Osteocyte (in vitro differentiated cells): ENCODE data around the gene RORC. TPM values are rescaled to one million over a fixed set of nuclear protein-coding genes. Genes with fewer than 3 reads are reported as not detected.

Experiments
- DNase-seq: peaks from one replicate; pipeline ENCODE4 v3.0.0; 2021; ENCODE audit warnings: mixed read lengths; ENCODE audit not compliant: unreplicated experiment; ENCODE audit errors: extremely low spot score
- H3K27ac Mint-ChIP-seq: one replicate; pipeline ENCODE4 v1.8.0; 2021; ENCODE audit warnings: mild to moderate bottlenecking, mixed read lengths; ENCODE audit not compliant: unreplicated experiment
- H3K27me3 Mint-ChIP-seq: one replicate; pipeline ENCODE4 v1.8.0; 2021; ENCODE audit warnings: mixed read lengths; ENCODE audit not compliant: unreplicated experiment
- H3K36me3 Mint-ChIP-seq: one replicate; pipeline ENCODE4 v1.8.0; 2021; ENCODE audit warnings: mixed read lengths; ENCODE audit not compliant: unreplicated experiment
- H3K4me1 Mint-ChIP-seq: one replicate; pipeline ENCODE4 v1.8.0; 2021; ENCODE audit warnings: mixed read lengths; ENCODE audit not compliant: unreplicated experiment
- H3K4me3 Mint-ChIP-seq: one replicate; pipeline ENCODE4 v1.8.0; 2021; ENCODE audit warnings: mild to moderate bottlenecking, moderate library complexity, mixed read lengths; ENCODE audit not compliant: unreplicated experiment
- H3K9me3 Mint-ChIP-seq: one replicate; pipeline ENCODE4 v1.8.0; 2021; ENCODE audit warnings: mixed read lengths; ENCODE audit not compliant: unreplicated experiment
- total RNA-seq: library from RNA; stranded (reverse); gene quantifications from 2 replicates; pipeline ENCODE4 v1.2.1, GENCODE V29; 2021
- TF ChIP-seq, protein P1 (sequence below): fragments of 200-600 bp; sonication (generic); IDR thresholded peaks from 2 replicates; pipeline ENCODE4 v1.5.0; 2021; ENCODE audit warnings: antibody characterized with exemption, mild to moderate bottlenecking, moderate library complexity

RORC gene
- total RNA-seq, 1 donor from 2014 or later = not detected

DNA sequence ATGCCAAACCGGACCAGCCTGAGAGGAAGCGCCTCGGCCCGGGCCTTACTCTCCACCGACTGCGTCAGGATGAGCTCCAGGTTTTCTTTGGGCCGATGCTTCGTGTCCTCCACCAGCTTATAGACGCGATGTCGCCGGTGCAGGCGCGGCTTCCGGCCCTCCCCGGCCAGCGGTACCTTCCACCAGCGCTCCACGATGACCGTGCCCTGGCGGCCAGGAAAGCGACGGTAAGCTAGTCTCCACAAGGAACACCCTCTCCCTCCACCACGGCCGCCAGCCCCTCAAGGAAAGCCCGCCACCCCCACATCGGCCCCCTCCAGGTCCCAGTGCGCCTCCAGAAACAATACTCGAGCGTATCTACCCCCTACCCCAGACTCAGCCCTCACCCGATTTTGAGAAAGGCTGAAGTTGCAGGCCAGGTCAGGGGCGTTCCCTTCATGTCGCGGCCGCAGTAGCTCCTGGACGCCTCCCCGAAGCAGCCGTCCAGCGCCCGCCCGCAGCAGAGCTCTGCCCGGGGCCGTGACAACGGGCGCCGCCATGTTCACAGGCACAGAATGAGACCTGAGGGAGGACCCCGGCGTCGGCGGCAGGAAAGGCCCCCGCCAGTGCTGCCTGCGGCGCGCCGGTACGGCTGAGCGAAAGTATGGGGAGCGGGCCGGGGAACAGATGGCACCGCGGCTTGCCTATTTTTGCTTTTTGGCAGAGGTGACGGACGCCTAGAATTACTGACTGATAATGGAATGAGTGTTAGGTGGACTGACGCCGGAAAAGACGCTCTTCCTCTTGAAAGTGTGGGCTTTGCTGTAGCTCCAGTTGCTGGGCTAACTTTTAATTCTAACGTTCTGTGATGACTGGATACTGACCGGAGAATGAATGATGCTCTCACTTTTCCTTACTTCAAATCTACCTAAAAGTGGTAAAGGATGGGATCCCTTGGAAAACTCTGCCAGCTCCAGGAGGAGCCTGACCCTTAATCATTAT is 68.4 kb downstream of the RORC start, which contains the start of gene MRPL9:
Gene MRPL9, minus strand, starts transcription at position 556 of the 981 bp plus-strand sequence. Its CDS starts 17 bp downstream, at position 539.
- TF ChIP-seq, protein P1, sequence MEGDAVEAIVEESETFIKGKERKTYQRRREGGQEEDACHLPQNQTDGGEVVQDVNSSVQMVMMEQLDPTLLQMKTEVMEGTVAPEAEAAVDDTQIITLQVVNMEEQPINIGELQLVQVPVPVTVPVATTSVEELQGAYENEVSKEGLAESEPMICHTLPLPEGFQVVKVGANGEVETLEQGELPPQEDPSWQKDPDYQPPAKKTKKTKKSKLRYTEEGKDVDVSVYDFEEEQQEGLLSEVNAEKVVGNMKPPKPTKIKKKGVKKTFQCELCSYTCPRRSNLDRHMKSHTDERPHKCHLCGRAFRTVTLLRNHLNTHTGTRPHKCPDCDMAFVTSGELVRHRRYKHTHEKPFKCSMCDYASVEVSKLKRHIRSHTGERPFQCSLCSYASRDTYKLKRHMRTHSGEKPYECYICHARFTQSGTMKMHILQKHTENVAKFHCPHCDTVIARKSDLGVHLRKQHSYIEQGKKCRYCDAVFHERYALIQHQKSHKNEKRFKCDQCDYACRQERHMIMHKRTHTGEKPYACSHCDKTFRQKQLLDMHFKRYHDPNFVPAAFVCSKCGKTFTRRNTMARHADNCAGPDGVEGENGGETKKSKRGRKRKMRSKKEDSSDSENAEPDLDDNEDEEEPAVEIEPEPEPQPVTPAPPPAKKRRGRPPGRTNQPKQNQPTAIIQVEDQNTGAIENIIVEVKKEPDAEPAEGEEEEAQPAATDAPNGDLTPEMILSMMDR = no peak
- Mint-ChIP-seq H3K27ac (peak within 1 kb of the TSS; percentile 94), H3K9me3 (no peaks in the 10 kb centered on the region), H3K27me3 (no peaks in the 10 kb centered on the region), H3K36me3 (peaks cover 17% of the 10 kb centered on the region), H3K4me3 (peak within 1 kb of the TSS; percentile 85), H3K4me1 (peaks cover 17% of the 10 kb centered on the region)
- peak; percentile 94 for DNase-seq

DNA sequence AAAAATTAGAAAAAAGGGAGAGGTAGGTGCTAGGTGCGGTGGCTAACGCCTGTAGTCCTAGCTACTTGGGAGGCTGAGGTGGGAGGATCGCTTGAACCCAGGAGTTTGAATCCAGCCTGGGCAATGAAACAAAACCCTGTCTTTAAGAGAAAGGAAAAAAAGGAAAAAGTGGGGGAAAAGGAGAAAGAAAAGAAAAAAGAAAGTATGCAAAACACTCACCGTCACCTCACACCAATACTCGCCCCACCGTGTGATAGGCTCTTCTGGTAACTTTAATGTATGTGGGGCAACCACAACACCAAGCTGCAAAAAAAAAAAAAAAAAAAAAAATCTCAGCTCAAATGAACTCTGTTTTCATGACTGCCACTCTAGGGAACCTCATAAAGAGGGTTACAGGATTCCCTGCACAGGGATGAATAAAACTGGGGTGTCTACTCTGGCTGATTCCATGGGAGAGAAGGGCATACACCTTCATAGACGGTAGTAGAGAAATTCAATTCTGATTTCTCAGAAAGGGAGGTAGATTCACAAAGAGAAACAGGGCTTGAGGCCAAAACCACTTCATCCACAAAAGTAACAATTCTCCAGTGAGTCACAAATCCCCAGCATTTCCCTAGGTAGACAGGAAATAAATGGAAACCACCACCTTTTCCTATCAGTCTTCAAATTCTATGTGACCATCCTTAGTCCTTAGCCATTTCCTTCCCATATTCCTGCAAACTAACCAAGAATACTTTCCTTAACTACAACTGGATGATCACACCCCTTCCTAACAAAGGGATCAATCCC is 70.8 kb downstream of the RORC start:
- DNase-seq = no peak
- Mint-ChIP-seq H3K4me1 (peaks cover 19% of the 10 kb centered on the region), H3K36me3 (peaks cover 20% of the 10 kb centered on the region), H3K9me3 (no peaks in the 10 kb centered on the region), H3K4me3 (no peak overlapping the region), H3K27me3 (no peaks in the 10 kb centered on the region), H3K27ac (peak overlapping the region; percentile 10)
- TF ChIP-seq, protein P1 = no peak

DNA sequence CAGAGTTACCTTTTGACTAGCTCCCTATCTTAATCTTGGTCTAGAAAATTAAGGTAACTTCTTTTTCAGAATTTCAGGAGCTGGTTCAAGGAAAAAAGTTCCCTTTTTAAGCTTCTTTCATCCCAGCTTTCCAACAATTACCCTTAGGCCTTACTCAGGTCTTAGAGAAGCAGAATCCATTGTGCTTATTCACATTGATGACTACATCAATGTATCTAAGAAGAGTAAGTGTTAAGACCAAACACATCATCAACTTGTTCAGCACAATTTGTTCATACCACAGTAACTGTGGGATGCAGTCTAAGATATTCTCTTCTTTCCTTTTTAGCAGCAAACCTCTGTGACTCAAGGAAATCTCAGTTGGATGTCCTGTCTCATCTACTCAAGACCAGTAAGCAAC is 72.4 kb downstream of the RORC start:
- TF ChIP-seq, protein P1 = no peak
- Mint-ChIP-seq H3K4me1 (peaks cover 17% of the 10 kb centered on the region), H3K27ac (no peak overlapping the region)

DNA sequence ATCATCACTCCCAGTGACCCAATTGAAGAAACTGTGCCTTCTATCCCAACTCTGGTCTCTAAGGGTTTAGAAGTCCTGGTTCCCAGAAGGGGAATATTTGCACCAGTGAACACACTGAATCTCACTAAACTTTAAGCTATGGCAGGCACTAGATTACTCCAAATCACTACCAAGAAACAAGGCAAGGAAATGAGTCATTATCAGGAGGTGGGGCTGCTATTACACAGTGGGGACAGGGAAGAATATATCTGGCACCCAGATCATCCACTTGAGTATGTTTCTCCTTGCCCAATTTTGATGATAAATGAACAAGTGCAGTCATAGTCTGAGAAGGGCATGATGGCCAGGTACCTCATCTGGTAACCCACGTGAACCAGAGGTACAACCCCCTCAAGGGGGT is 75.3 kb downstream of the RORC start:
- TF ChIP-seq, protein P1 = no peak
- no peak for DNase-seq
- H3K27ac Mint-ChIP-seq = no peak overlapping the region

More for the DNA sequence above, 72.4 kb downstream of the RORC start:
- Mint-ChIP-seq H3K27me3 (no peaks in the 10 kb centered on the region), H3K9me3 (no peaks in the 10 kb centered on the region), H3K36me3 (peaks cover 20% of the 10 kb centered on the region), H3K4me3 (no peak overlapping the region)
- no peak for DNase-seq

More for the DNA sequence above, 75.3 kb downstream of the RORC start:
- peaks cover 6% of the 10 kb centered on the region for H3K27me3 Mint-ChIP-seq
- no peak overlapping the region for H3K4me3 Mint-ChIP-seq
- peaks cover 2% of the 10 kb centered on the region for H3K4me1 Mint-ChIP-seq
- H3K36me3 Mint-ChIP-seq = peaks cover 17% of the 10 kb centered on the region
- H3K9me3 Mint-ChIP-seq = no peaks in the 10 kb centered on the region

Other genes with a start within 250 kb of the RORC start
- 33.9 and 35.5 TPM in 2 replicates for gene SNX27, start 219.8 kb downstream of the RORC start, total RNA-seq
- not detected in 2 replicates for gene CELF3, start 115.0 kb downstream of the RORC start, total RNA-seq
- not detected in 2 replicates for gene RIIAD1, start 110.3 kb downstream of the RORC start, total RNA-seq
- 67.4 and 73.0 TPM in 2 replicates for gene MRPL9, start 68.3 kb downstream of the RORC start, total RNA-seq
- gene TDRKH, start 41.3 kb downstream of the RORC start, total RNA-seq = 3.0 and 3.6 TPM in 2 replicates
- not detected in 2 replicates for gene LINGO4, start 26.4 kb downstream of the RORC start, total RNA-seq
- not detected in 2 replicates for gene C2CD4D, start 8.0 kb upstream of the RORC start, total RNA-seq
- gene THEM5, start 21.9 kb upstream of the RORC start, total RNA-seq = not detected in 2 replicates
- gene THEM4, start 77.7 kb upstream of the RORC start, total RNA-seq = 11.8 and 12.3 TPM in 2 replicates
- gene S100A10, start 162.1 kb upstream of the RORC start, total RNA-seq = 227 and 234 TPM in 2 replicates
- gene S100A11, start 205.2 kb upstream of the RORC start, total RNA-seq = 443 and 446 TPM in 2 replicates